Epithelial cell of alveolus of lung (primary cell): Measurements from ENCODE around the gene EDNRA. TPM values are rescaled to one million over a fixed set of nuclear protein-coding genes. Genes with fewer than 3 reads are reported as not detected.

Source experiments
- total RNA-seq: library from RNA; depleted of rRNA; stranded (reverse); fragments of >200 nt; gene quantifications from 2 replicates; pipeline ENCODE4 v1.2.1, GENCODE V29; 2015

EDNRA gene
- 14.9 and 42.8 TPM in 2 replicates for total RNA-seq

DNA sequence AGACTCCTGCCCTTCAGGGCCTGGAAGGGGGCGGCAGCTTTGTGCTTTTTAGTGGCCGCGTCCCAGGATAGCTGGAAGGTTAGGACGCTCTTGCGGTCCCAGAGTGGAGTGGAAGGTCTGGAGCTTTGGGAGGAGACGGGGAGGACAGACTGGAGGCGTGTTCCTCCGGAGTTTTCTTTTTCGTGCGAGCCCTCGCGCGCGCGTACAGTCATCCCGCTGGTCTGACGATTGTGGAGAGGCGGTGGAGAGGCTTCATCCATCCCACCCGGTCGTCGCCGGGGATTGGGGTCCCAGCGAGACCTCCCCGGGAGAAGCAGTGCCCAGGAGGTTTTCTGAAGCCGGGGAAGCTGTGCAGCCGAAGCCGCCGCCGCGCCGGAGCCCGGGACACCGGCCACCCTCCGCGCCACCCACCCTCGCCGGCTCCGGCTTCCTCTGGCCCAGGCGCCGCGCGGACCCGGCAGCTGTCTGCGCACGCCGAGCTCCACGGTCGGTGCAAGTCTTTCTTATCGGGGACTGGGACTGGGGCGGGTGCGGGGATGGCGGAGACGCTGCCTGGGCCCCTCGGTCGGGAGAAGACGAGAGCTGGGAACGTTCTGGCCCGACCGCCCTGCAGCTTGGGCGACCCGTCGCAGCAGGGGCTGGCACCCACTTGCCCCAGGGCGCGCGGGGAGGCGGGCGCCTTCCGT is at the start of gene EDNRA:
Gene EDNRA (plus strand): TSS at position 207 of the 686 bp plus-strand sequence. CDS start 4,585 bp downstream, outside the sequence.

Other genes starting within 250 kb of the EDNRA start
- gene TMEM184C, start 136.3 kb downstream of the EDNRA start, total RNA-seq: 19.4 and 37.4 TPM in 2 replicates
- 5.3 and 9.3 TPM in 2 replicates for gene PRMT9, start 203.1 kb downstream of the EDNRA start, total RNA-seq